Measurements from ENCODE around the gene SAMD7.

SAMD7 gene

GRCh38 chr3:169966428-169966950, 55.1 kb downstream of the SAMD7 start, which contains the start of gene SEC62:
Gene SEC62 (plus strand): TSS chr3:169966807. CDS start chr3:169966823, 16 bp downstream.
- peak; percentile 93 for DNase-seq

- DNase-seq, result peak; percentile 42
These were observed 55.9 kb downstream of the SAMD7 start for GRCh38 chr3:169966951-169967915.

DNA sequence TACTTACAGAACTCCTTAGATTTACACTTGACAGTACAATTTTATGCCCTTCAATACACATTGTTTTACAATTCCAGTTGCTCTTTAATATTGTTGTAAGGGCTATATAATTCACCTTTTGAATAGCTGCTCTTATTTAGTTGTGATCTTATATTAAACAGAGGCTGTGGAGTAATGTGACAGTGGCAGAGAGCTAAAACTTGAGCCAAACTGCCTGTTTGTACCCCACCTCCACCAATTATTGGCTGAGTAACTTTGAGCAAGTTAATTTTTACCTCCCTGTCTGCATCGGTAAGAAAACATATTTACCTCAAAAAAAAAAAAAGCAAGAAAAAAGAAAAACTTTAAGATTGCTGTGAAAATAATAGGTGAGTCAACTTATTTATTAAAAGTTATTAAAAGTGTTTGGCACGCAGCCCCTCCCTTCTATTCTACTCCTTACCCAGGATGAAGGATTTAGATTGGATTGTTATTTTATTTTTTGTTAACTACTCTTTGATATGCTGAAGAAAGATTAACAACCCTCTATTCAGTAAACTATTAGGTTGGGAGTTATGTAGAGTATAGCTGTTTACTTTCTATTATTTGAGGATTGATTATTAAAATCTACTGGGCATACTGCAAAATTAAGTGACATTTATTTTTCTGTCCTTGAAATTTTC, 57.0 kb downstream of the SAMD7 start:
- no peak for DNase-seq

DNA sequence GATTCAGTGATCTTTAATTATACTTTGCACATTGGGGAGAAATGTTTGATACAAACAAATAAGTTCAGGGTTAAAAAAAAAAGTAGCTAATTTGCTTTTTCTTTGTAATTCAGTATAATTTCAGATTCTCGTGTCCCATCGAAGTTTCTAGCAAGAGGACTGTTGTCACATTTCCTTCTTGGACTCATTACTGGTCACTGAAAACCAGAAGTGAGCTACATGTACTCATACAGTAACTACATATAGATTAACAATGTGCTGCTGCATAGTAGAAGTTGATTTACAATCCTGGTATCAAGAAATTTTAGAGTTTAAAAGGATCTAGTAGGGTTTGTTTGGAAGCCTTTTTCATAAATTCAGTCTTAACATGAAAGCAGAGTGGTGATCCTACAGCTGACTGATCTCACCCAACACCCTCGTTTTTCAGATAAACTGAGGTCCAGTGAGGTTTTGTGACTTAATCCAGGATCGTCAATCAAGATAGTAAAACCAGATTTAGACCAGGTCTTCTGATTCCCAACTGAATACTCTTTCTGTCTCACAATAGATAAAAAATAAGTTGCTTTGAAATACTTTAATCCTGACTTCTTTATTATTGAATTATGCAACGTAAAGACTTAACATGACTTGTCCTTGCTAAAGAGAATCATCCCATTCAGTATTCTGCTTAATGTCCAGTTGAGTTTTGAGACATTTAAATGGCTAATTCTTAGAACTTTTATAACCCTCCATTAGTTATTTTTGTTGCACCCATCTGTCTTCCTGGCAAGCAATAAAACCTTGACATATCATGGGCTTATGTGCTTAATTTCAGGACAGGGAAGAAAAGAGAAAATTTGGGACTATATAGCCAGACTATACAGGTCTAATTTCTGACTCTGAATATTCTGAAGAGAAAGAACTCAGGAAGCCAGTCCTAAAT, 58.1 kb downstream of the SAMD7 start:
- DNase-seq, result no peak

- no peak for DNase-seq
These were observed 59.5 kb downstream of the SAMD7 start for GRCh38 chr3:169970847-169971246.

GRCh38 chr3:169971522-169971921, 60.1 kb downstream of the SAMD7 start:
- no peak for DNase-seq

GRCh38 chr3:169980055-169980454, 68.7 kb downstream of the SAMD7 start:
- peak; percentile 4 for DNase-seq

DNA sequence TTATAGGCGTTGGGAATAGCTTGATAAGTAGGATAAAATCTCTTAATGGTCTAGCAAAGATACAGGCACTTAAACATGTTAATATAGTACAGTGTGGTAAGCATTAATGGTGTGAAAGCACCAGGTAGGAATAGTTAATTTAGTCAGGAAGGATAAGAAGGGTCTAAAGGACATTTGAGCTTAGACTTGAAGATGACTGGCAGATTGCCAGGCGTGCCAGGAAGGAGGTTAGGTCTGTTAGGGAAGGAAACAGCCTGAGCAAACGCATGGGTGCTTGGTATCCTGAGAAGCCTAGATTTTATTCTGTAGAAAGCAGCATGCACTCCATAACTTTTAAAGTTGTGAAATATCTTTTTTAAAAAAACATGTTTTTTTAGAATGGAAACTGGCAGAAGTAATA, 72.9 kb downstream of the SAMD7 start:
- no peak for DNase-seq

Measured in fibroblast of skin of abdomen (primary cell).